ENCODE results near the gene ARHGAP33. TPM values are rescaled to one million over a fixed set of nuclear protein-coding genes. Genes with fewer than 3 reads are reported as not detected.
A peak's percentile ranks its signal among the peaks of the same experiment; 100 is the strongest.

ARHGAP33 gene
- polyA plus RNA-seq, 2 of the 4 experiments (the other 2 are of a cell fraction) = 0.84 to 6.1 TPM

GRCh38 chr19:35748106-35749020, 27.0 kb upstream of the ARHGAP33 start, which contains the start of gene LIN37:
Gene LIN37, plus strand, starts transcription at chr19:35748576. Its CDS starts 149 bp downstream, at chr19:35748725.
- WGBS (ENCODE audit: missing lambda C conversion rate) = 2% methylated on average over 45 of the region's 45 CpGs
- Histone ChIP-seq H3K4me3 (peak within 1 kb of the TSS; percentile 75), H3K4me1 (peaks cover 28% of the 10 kb centered on the region), H3K4me2 (peak within 1 kb of the TSS; percentile 94), H3K9me3 (no peaks in the 10 kb centered on the region), H3K27ac (peak within 1 kb of the TSS; percentile 76 to 87)
- TF ChIP-seq MYC (IDR thresholded peaks at IDR 0.05; ENCODE audit: borderline replicate concordance, low read length) (peak; percentile 43; the same call in 1 of the 2 replicates), EHMT2 (IDR thresholded peaks at IDR 0.05; ENCODE audit: low read depth) (no peak), USF2 (IDR thresholded peaks at IDR 0.05) (0 out of 2 replicates have a peak, but pooled peaks have one; percentile 41), JUN (IDR thresholded peaks at IDR 0.05) (peak; percentile 84 to 87), MAX (IDR thresholded peaks at IDR 0.05) (peak; percentile 87), POLR2AphosphoS2 (conservative IDR thresholded peaks at IDR 0.05; ENCODE audit: low read length) (0 out of 2 replicates have a peak, but pooled peaks have one; percentile 55), HDAC2 (IDR thresholded peaks at IDR 0.05) (no peak), PBX3 (IDR thresholded peaks at IDR 0.05) (peak; percentile 100), BCL3 (IDR thresholded peaks at IDR 0.05) (peak; percentile 53; the same call in 1 of the 3 replicates), ATOH8 (CRISPR knock-in tag; IDR thresholded peaks at IDR 0.05; ENCODE audit: low read depth) (no peak), REST (IDR thresholded peaks at IDR 0.05) (peak; percentile 92), CHD2 (IDR thresholded peaks at IDR 0.05; ENCODE audit: low read length, partially characterized antibody) (peak; percentile 98), CEBPB (IDR thresholded peaks at IDR 0.05) (peak; percentile 96 to 99), MAFK (IDR thresholded peaks at IDR 0.05; ENCODE audit: partially characterized antibody) (no peak), GATA3 (IDR thresholded peaks at IDR 0.05; ENCODE audit: borderline replicate concordance) (peak; percentile 28; the same call in 1 of the 2 replicates), HOXB13 (CRISPR knock-in tag; IDR thresholded peaks at IDR 0.05; ENCODE audit: low read depth) (no peak), RFX5 (IDR thresholded peaks at IDR 0.05) (peak; percentile 36; the same call in 1 of the 2 replicates), POLR2A (IDR thresholded peaks at IDR 0.05; ENCODE audit: low read length) (peak; percentile 88), TP53 (CRISPR knock-in tag; IDR thresholded peaks at IDR 0.05) (peak; percentile 92), PHF8 (IDR thresholded peaks at IDR 0.05; ENCODE audit: borderline replicate concordance, low read depth) (peak; percentile 95)
- POLR2A ChIA-PET = interaction anchor here (0.6 to 1.6 kb wide), 23 partner anchors 8 to 913 kb away, joined by 3 to 35 read pairs (median 4); partner anchors contain the start of genes APLP1, COX6B1, HSPB6 and POLR2I
- FAIRE-seq (peak; percentile 100), ATAC-seq (peak; percentile 75 to 86), DNase-seq (ENCODE audit: low read depth in 1 of 2, low spot score in 1 of 2) (peak; percentile 100)
- CTCF ChIA-PET = interaction anchor here (0.8 to 2.1 kb wide), 13 partner anchors 9 to 238 kb away, joined by 3 to 8 read pairs (median 3); partner anchors contain the start of gene HSPB6

Measured in A549 (cell line).